A204.1 (cell line): ENCODE data around the gene TCHHL1.
"Not testable (repeated sequence)": the region's sequence is repeated elsewhere in the genome, so short reads cannot be mapped to it uniquely, and the experiment has no call there.

Source experiments
- FAIRE-seq: peaks from 2 replicates; lab custom pipeline; 2012; peaks lifted over from hg19 to GRCh38; lab: Jason Lieb, UNC

TCHHL1 gene

DNA sequence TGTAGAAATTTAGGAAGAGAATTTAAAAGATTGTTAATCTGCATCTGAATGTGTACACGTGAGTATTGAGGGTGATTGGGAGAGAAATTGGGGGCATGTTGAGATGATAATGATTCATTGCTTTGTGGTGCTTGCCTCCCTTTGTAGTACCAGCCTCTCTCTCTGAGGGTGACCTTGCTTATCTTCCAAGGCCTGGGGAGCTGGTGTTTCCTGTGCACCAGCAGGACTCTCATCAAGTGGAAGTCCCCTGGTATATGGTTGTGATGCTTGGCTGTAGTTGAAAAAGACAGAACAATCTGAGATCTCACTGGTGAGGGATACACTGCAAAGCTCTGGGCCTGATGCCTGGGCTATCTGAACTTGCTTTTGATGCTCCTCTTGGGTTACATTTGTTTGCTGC is 4.0 kb downstream of the TCHHL1 start:
- no peak for FAIRE-seq

DNA sequence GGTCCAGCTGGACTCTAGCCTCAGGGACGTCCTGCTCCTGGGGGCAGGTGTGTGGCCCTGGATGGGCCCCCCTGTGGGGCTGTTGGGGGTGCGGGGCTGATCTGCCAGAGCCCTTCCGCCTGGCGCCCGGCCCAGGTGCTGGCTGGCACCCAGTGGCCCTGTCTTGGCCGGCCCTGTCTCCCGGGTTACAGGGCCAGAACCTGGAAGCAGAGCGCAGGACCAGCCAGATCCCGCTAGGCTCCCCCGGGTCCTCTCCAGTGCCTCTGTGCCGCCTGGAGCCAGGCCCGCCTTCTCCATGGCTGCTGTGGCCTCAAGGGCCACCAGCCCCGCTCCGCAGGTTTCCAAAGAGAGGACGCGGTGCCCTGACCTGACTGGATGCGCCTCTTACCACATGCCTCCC is 7.8 kb downstream of the TCHHL1 start:
- not testable (repeated sequence) for FAIRE-seq

- FAIRE-seq, result not testable (repeated sequence)
These were observed 8.4 kb downstream of the TCHHL1 start for GRCh38 chr1:152080494-152080893.

DNA sequence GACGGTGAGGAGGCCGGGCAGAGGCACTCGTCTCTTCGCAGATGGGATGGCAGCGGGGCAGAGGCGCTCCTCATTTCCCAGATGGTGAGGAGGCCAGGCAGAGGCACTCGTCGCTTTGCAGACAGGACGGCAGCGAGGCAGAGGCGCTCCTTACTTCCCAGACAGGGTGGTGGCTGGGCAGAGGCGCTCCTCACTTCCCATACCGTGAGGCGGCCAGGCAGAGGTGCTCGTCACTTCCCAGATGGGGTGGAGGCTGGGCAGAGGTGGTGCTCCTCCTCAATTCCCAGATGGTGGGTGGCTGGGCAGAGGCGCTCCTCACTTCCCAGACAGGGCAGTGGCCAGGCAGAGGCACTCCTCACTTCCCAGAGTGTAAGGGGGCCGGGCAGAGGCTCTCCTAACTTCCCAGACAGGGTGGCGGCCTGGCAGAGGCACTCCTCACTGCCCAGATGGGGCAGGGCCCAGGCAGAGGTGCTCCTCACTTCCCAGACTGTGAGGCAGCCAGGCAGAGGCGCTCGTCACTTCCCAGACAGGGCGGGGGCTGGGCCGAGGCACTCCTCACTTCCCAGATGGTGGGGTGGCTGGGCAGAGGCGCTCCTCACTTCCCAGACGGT is 9.9 kb downstream of the TCHHL1 start:
- no peak for FAIRE-seq

GRCh38 chr1:152072311-152072710 is 16.6 kb downstream of the TCHHL1 start:
- FAIRE-seq, result no peak

DNA sequence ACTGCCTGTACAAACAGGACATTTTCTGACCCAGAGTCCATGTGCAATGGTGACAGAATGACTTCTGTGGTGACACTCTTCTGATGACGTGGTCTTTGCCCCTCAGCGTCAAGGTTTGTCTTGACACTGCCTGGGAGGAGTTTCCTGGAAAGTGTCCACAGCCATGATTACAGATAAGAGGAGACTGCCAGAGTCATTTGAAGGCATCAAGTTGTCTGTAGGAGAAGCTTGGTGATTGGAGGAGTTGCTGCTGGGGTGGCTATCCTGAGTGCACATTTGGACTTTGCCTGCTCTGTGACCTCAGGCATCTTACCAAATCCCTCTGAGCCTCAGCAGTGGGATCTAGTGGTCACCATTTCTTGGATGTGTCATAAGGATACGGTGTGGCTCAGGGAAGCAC is 17.7 kb downstream of the TCHHL1 start:
- FAIRE-seq, result no peak

GRCh38 chr1:152067929-152068328 is 20.9 kb downstream of the TCHHL1 start:
- no peak for FAIRE-seq

GRCh38 chr1:152067150-152067549 is 21.7 kb downstream of the TCHHL1 start:
- no peak for FAIRE-seq

DNA sequence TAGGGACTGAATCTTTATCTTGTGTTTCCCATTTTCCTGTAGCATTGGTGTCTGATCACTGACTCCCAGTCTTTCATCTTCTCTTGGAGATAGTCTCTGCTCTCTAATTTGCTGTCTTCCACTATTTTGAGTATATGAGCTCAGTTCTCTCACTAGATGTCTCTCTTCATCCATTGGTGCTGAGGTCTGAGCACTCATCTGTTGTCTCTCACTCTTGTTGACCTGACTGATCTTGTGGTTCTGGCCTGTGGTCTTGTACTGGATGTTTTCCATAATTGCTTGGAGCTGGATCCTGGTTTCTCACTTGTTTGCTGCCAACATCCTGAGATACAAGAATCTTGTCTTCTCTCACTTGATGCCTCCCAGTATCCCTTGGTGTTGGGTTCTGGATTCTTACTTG is 26.9 kb downstream of the TCHHL1 start:
- no peak for FAIRE-seq

DNA sequence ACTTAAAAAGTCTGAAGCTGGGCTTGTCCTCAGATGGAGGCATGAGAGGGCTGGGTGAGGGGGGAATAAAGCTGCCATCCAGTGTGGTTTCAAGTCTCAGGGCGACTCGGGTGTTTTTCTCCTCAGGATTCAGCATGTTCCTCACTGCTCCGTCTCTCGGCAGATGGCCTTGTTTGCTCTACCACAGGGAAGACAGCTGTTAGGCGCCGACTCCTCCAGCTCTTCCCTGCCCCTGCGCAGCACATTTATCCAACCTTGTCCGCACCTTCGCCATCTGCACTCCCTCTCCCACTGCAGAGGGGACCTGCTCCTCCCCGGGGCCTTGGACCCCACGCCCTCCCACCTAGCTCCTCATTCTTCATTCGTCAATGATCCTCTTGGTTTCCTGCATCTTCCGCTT is 35.5 kb downstream of the TCHHL1 start:
- no peak for FAIRE-seq

- peak; percentile 91 for FAIRE-seq
These were observed 36.3 kb downstream of the TCHHL1 start for GRCh38 chr1:152052606-152053005.

DNA sequence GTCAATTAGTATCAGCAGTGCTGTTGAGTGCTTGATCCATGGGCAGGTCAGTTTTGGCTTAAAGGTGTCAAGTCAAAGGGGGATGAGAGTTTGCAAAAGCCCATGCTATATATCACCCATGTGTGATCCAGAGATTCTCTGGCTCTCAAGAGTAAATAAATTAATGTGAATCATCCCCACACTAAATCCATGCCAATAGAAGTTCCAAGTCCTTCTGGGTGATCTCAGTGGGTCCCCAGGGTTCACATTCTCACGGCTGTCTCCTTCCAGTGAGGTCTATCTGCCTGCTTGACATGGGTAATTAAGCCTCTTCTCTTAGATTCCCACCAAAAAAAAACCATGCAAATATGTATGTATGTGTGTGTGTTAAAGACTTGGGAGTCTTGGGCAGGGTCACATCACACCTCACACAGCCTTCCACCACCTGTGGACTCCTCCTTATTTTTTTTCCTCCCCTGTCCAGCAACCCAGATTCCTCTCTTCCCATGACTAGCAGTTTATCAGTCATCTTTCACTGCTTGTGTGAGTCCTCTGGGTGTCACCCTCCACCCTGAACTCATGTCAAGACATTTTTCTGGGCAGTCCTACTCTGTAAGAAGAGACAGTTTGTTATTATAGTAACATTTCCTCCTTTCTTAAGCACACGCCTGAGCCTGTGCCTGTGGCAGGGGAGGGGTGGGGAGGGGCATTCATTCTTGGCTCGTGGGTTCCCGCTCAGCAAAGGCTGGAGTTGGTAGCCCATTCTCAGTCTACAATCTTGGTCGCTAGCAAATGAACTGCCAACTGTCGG is 37.8 kb downstream of the TCHHL1 start:
- no peak for FAIRE-seq

- FAIRE-seq, result no peak
These were observed 39.4 kb downstream of the TCHHL1 start for GRCh38 chr1:152049291-152050083.

- no peak for FAIRE-seq
These were observed 40.4 kb downstream of the TCHHL1 start for GRCh38 chr1:152048416-152049009.

GRCh38 chr1:152047730-152048415 is 41.0 kb downstream of the TCHHL1 start:
- peak; percentile 99 for FAIRE-seq

DNA sequence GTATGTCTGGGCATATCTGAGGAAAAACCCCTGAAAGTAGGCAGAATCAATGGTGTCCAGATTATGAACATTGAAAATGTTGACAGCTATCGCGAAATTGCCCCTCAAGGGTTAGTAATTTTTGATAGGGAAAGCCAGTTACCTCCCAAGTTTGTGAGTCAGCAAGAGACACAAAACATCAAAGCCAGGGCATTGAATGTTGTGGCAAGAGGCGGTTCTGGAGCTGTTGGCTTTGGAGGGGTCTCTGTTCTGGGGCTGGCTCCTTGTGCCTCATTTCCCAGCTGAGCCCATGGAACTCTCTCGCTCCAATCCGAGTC is 41.5 kb downstream of the TCHHL1 start:
- FAIRE-seq, result no peak

- no peak for FAIRE-seq
These were observed 44.5 kb downstream of the TCHHL1 start for GRCh38 chr1:152044386-152044785.

GRCh38 chr1:152043870-152044269 is 45.0 kb downstream of the TCHHL1 start:
- no peak for FAIRE-seq

DNA sequence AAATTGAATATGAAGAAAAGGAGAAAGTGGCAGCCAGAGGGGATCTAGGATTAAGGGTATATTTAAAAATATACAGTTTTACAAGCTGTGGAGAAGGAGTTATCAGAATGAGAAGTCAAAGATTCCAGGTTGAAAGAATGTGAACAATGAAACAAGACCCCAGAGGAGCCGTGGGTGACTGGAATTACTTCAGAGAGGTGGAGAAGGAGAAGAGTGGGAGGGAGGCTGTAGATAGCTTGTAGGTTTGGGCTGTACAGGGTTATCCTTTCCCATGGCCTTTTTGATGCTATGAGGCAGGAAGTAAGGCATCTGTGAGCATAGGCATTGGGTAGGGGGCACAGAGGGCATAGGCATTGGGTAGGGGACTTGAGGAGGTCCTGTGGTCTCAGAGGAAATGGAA is 46.8 kb downstream of the TCHHL1 start:
- FAIRE-seq, result no peak

GRCh38 chr1:152039886-152040285 is 49.0 kb downstream of the TCHHL1 start:
- no peak for FAIRE-seq

DNA sequence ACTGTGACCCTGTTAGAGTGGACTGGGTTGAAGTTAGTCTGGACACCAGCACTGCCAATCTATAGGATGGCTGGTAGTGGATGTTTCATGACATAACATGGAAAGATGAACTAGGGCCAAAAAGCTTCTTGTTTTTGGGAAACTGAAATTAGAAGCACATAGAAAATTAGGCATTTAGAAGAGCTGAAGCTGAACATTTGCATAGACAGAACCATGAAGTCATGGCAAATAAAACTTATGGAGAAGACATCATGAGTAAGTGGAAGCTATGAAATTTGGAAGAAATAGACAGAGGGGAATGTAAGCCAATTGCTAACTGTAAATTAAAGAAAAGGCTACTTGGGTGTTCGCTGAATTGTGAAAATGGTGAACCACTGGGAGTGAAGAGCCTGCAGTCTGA is 49.4 kb downstream of the TCHHL1 start:
- FAIRE-seq, result no peak

GRCh38 chr1:152038871-152039270 is 50.0 kb downstream of the TCHHL1 start:
- FAIRE-seq, result no peak
